Measurements from ENCODE around the gene NPFF.

NPFF gene

DNA sequence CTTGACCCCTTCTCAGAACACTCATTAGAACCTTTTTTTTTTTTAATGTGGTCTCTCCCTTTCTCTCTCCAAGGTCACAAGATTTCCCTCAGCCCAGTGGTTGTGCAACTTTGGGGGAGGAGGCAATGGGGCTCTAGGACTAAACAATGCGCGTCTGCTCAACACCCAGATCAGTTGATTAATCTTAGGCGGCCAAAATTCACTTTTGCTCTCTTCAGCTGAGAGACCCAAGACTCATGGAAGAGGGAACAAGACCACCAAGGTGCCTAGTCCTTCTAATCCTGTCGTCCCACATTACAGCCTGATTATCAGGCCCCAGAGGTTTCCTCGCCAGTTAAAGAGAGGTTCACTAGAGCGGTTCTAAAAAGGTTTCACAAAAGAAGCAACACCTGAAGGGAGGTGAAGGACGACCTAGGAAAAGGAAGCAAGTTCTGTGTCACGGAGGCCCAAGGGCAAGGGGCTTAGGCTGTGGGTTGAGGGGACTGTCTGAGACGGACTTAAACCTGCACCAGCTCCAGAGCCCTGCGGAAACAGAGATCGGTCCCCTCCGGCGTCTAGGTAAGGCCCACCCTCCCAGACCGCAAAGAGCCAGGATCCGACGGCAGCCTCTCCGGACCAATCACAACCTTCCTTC lies 7.0 kb downstream of the NPFF start:
- intact Hi-C loops (cut with DNase I) = loop anchor here (10.0 kb wide), 1 partner anchor 145 kb away; no protein-coding TSS in a partner anchor
- peak in 6 of 42 donors; percentile 20 to 61 (median 54) for DNase-seq

DNA sequence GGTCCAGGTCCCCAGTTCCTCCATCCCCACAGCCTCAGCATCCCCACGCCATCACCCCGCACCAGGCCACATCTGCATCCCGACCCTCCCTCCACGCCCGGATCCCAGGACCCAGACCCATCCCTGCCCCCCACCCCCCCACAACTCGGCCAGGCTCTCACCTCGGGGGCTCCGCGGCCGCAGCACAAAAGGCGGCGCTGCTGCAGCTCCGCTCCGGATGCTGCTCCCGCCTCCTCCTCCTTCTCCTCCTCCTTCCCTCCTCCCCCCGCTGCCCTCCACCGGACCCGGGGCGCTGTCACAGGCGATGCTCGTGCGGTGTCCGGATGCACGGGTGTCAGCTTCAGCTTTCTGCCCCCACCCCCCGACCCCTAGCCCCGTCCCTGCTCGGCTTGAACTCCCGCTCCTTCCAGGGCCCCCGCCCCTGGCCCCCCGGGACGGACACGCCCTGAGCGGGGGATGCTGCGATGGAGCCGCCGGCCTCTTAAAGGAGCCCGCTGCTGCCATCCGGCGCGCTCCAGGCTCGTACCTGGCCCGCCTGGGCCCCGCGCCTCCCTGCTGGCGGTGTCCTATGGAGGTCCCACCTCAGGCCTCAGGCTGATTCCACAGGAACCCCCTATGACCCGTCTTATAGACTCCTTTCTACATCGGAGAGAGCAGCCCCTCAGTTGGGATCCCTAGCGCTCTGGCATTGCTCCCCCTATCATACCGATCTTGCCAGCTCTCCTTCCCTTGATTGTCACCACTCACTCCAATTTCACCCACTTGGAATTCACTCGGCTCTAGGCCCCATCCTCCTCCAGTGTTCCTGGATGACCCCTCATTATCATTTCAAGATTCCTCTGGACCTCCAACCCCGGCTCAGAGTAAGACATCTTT lies 7.8 kb downstream of the NPFF start, which contains the start of gene MAP3K12:
TSS of gene MAP3K12 (minus strand) at position 193 of the 876 bp plus-strand sequence. CDS start 12,067 bp downstream, outside the sequence.
- intact Hi-C loops (cut with DNase I) = loop anchor here (10.0 kb wide), 1 partner anchor 145 kb away; no protein-coding TSS in a partner anchor
- DNase-seq = peak; percentile 44 to 92 (median 80)

DNA sequence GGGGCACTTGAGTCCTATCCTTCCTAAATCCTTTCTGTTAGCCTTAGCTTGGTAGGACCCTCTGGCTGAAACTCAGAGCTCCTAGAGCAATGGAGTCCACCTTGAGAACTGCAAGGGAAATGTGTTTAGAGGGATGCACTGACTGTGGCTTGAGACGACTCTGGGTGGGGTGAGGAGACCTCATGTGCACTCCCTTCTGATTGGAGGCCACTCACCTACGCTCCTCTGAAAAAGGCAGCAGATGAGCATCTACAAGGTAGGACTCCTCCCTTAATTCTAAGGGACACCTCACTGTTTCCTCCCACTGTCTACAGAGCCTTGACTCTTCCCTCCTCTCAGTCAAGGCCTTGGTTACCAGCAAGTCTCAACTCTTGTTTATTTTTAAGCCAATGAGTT lies 9.1 kb downstream of the NPFF start:
- intact Hi-C loops (cut with DNase I) = no loop called here

DNA sequence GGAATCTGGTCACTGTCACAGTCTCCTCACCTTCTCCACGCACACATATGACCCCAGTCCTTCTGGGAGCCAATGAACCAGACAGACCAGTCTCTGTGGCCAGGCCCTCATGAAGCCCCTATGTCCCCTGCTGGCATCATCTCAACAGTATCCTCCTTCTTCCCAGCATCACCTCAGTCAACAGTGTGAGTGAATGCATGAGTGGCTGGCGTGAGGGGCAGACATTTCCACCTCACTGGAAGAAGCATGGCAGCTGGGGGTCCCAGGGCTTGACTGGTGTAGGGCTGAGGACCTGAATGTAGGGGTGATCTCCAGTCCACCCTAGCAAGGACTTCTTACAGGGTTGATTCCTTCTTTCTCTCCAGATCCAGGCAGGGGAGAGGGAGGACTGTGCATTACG lies 9.8 kb downstream of the NPFF start:
- no peak for DNase-seq
- intact Hi-C loops (cut with DNase I) = no loop called here

More for the DNA sequence above, 9.1 kb downstream of the NPFF start:
- DNase-seq = peak in 3 of 42 donors; percentile 47 to 59 (median 49)

DNA sequence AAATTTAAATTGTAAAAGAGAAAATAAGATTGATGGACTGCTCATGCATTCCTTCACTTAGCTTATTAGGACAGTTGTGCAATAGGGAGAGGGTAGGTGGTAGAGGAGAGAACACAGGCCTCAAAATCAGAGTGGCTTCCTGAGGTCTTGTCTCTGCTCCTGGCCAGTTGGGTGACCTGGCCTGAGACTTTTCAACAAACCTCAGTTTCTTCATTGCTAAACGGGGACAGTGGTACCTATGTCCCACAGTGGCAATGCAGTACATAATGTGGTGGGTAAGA lies 10.6 kb downstream of the NPFF start:
- intact Hi-C loops (cut with DNase I) = no loop called here
- no peak for DNase-seq

DNA sequence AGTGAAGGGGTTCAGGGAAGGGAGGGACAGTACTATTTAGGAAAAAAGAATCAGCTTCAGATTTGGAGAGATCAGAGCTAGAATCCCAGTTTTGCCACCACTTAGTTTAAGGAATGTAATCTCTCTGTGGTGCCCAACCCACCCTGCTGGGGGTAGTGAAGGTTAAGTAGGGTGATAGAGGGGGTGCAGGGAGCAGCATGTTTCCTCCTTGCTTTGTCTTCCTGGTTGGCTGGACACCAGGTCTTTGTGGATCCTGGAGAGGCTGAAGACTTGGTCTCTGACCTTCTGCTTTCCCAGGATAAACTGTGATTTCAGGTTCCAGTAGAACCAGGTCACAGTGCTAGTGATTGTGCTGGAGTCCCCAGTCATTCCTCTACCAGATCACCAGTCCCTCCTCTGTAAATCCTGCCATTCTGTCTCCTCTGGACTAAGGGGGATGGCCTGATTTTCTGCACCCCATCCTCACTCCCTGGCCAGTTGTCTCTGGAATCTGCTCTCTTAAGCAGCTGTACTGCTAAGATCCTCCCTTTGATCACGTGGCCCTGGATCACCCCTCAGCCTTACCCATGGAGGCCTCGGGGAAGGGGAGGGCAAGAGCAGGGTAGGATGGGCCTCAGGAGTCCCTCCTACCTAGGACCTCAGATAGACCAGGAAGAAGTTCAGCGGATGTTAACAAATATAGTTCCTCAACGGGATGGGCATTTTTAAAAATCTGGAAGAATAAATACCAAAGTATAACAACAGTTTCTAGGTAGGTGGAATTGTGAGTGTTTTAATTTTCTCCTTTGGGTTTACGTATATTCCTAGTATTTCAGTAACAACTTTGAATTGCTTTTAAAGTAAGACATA lies 11.2 kb downstream of the NPFF start:
- peak in 6 of 42 donors; percentile 32 to 63 (median 59) for DNase-seq
- intact Hi-C loops (cut with DNase I) = no loop called here

DNA sequence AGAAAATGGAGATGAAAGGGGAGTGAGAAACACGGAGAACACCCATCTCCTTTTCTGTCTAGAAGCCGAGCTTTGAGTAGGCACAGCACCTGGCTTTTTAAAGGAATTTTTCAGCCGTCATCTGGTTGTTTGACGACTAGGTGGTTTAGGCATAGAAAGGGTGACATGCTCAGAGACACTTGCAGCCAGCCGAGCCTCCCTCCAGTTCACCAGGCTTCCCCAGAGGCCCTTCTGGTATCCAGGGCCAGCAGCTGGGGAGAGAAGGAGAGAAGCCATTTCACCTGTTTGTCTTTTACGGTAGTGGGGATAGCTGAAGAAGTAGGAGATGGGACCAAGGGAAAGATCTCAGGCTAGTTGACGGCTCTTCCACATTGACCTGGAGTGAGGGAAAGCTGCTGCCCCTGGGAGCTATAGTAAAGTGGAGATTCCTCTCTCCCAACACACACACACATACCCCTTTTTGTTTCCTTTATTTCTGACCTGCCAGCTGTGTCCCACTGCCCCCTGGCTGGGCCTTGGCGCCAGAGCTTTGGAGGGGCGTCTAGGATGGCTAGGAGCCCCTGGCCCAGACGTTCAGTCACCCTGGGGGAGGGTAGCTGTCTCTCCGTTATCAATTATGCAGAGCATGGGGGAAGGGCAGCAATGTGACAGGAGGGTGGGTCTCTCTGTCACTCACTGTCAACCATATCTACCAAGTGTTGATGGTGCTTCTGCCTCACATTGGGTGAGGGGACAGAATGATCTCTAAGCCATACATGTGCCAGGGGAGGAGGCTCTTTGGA lies 13.5 kb downstream of the NPFF start:
- intact Hi-C loops (cut with DNase I) = loop anchor here (5.0 kb wide), 1 partner anchor 42 kb away; the partner anchor contains the start of gene PCBP2
- peak in 3 of 42 donors; percentile 22 to 47 (median 39) for DNase-seq

DNA sequence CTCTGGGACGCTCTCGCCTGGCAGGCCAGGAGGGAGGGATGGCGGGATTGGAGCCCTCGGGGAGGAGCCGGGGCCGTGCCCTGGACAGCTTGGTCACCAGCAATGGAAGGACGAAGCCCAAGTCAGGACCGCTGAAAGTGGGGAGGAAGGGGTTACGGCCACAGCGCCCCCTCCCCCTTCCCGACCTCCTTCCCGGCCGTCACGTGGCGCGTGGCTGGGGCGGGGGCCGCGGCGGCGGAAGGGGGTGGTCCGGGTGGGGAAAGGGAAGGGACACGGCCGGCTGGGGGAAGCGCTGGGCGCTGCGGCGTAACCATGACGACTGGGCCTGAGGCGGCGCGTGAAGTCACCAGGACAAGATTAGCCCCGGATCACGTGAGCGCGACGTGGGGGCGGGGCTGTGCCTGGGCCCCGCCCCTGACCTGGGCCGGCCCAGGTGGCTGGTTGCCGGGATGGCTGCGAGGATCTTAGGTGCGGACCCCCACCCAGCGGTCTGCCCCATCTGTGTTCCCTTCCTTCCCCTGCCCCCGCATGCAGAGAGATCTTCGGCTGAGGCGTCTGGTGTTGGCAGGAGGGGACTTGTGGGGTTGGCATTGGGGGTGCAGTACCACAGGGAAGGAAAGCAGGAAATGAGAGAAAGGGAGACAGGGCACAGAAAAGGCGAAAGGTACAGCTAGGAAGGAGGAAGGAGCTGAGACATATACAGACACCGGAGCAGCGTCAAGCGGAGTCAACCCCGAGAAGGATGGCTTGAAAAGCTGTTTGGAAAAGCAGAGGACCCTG lies 14.3 kb downstream of the NPFF start:
- intact Hi-C loops (cut with DNase I) = loop anchor here (5.0 kb wide), 1 partner anchor 41 kb away; the partner anchor contains the start of gene PCBP2
- peak; percentile 93 to 99 (median 96) for DNase-seq

DNA sequence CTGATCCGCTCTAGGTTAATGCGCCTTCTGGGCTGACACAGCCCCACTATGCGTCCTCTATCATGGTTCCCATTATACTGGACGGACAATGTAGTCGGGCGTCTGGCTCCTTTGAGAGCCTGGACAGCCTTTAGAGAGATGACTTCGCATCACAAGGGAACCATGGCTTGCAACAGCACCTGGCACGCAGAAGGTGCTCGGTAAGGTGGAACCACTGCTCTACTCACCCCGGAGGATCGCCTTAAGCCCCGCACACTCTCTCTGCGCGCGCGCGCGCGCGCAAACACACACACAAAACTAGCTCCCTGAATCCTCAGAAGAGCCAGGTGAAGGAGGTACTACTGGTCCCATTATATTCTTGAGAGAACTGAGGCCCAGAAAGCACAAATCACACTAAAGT lies 15.1 kb downstream of the NPFF start:
- intact Hi-C loops (cut with DNase I) = loop anchor here (5.0 kb wide), 1 partner anchor 40 kb away; the partner anchor contains the start of gene PCBP2

DNA sequence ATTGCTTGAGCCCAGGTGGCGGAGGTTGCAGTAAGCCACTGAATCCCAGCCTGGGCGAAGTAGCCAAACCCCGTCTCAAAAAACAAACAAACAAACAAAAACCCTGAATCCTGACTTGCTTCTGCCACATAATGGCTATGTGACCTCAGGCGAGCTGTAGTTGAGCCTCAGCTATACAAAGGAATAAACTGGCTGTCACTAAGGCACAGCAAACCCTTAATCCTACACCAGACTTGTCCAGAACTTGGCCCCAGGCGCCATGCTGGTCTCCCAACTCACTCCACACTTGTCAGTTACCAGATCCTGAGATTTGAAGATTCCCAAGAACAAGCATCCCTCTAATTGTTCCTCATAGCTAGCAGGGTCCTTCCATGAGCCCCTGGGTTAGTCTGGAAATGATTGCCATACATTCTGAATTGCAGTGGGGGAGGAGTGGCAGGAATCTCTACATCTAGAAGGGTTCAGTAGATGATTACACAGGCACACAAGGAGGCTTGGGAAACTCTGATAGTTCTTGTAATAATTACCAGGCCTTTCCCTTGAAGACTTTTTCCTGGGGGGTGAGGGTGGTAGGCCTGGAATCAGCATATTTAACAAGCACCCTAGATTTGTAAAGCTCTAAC lies 17.9 kb downstream of the NPFF start:
- DNase-seq = peak in 1 of 42 donors; percentile 3
- intact Hi-C loops (cut with DNase I) = no loop called here

More for the DNA sequence above, 15.1 kb downstream of the NPFF start:
- no peak for DNase-seq

DNA sequence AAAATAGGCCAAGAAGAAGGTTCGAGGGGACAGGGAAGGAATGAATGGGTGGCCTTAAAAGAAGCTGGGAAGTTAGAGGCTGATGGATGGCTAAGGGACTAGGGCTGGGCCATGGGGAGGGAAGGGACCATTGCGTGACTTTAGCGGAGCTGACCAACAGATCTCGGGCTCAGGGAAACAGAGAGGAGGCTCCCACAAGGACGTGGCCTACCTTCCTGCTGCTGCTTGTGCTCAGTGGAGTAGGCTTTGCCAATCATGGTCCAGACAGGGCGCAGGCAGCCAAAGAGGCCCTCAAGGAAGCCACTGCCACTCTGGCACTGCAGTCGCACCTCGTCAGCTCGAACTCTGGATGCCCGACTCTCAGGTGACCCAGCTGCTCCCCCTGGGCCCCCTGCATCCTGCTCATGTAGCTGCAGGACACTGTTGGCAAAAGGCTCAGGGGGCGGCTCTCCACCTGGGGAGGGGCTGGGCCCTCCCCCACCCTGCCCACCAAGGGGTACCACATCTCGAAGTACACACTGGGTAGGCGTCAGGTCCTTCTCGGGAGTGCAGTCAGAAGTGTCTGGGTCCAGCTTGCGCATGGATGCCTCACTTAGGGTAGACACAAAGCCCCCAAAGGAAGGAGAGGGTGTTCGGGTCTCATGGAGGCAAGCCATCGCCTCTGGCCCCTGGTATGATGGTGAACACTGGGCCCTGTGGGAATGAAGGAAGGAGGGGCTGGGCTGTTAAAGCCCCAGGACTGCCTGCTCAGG lies 20.4 kb downstream of the NPFF start:
- intact Hi-C loops (cut with DNase I) = no loop called here
- no peak for DNase-seq

DNA sequence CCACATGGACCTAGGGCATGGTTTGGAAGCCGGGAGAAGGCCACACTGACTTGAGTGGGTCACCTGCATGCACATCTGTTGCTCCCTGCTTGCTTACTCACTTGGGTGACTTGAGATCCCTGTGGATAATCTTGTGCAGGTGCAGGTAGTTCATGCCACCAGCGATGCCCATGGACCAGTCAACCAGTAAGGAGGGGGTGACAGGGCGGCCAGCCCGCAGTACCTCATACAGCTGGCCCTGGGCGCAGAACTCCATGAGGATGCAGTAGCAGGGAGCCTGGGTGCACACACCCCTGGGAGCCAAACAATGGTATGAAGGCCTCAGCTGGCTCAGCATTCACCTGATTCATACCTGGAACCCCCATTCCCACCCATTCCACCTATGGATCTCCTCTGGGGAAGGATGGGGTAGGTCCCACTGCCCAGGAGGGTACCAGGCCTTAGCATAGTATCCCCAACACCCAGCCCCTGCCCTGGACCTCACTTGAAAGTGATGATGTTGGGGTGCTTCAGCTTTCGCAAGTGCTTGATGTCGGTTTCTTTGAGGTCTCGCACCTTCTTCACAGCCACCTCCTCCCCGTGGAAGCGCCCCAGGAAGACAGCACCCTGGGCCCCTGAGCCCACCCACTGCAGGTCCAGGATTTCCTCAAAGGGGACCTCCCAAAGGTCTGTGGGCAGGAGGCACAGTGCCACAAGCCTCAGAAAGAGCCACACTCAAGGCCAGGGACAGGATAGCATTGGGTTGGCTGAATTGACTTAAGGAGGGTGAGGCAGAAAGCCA lies 21.1 kb downstream of the NPFF start:
- intact Hi-C loops (cut with DNase I) = no loop called here
- peak in 1 of 42 donors; percentile 28 for DNase-seq

DNA sequence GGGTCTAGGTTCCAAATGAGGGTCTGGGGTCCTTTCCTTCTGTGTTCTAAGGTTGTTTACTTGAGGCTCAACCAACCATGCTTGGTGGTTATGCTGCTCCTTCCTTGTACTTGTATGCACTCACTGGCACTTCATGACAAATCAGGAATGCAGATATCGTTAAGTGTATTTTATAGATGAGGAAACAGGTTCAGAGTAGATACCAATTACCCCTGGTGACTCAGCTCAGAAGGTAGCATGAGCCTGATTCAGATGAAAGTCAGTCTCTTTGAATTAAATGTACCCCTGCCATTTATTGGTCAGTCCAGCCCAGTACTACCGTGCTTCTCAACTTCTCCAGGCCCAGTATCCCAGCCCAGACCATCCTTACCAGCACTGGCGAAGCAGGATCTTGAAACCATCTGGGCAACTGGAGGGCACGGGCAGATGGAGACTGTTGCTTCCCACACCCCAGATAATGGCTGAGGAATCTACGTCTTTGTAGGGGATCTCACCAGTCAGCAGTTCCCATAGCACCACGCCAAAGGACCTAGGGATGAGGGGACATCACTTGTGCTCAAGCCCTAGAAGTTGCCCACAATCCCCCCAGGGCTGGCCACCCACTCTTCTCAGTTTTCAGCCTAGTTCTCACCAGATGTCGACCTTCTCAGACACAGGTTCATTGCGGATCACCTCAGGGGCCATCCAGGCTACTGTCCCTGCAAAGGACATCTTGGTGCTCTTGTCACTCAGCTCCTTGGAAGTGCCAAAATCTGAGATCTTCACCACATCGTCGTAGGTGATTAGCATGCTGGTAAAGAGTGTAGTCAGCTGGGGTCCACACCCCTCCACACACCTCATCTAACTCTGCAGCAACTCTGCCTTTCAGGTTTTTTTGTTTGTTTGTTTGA lies 22.4 kb downstream of the NPFF start:
- intact Hi-C loops (cut with DNase I) = no loop called here
- peak in 1 of 42 donors; percentile 7 for DNase-seq

DNA sequence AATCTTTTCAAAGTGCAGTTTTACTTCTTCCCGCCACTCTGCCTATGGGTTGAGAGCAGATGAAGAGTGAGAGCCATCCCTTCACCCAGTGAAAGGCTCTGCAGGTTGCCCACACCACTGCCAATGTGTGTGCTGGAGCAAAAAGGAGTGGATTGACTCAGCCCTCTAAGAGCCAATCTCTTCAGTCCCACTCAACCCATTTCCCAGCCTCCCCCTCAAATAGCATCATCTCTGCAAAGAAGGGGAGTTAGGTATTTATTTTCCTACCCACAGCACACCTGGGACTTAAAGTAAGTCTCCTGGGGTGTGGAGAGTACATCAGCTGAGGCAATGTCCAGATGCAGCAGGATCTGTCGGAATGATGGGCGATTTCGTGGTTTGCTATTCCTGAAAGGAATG lies 23.3 kb downstream of the NPFF start:
- intact Hi-C loops (cut with DNase I) = no loop called here
- DNase-seq = no peak

Data from head of caudate nucleus (tissue), 42 donors.